Duodenal mucosa (tissue), 2 donors: ENCODE data around the gene ZNF93.
"Not testable (repeated sequence)": the region's sequence is repeated elsewhere in the genome, so short reads cannot be mapped to it uniquely, and the experiment has no call there.

Source experiments
- H3K27ac ChIP-seq: one replicate; pipeline ENCODE4 v1.7.0; 2013; ENCODE audit warnings: low read depth, low read length
- H3K27me3 ChIP-seq, 2 donors: one replicate each; pipeline ENCODE4 v1.7.0; 2013; ENCODE audit warnings: low read length in 2 of 2, control low read depth in 1 of 2; ENCODE audit not compliant: insufficient read depth in 2 of 2, control insufficient read depth in 1 of 2
- H3K36me3 ChIP-seq, 2 donors: one replicate each; pipeline ENCODE4 v1.7.0; 2013; ENCODE audit warnings: low read length in 2 of 2, control low read depth in 1 of 2; ENCODE audit not compliant: insufficient read depth in 2 of 2, control insufficient read depth in 1 of 2
- H3K4me1 ChIP-seq, 2 donors: one replicate each; pipeline ENCODE4 v1.7.0; 2013; ENCODE audit warnings: low read length in 2 of 2, control low read depth in 1 of 2; ENCODE audit not compliant: insufficient read depth in 2 of 2, control insufficient read depth in 1 of 2
- H3K4me3 ChIP-seq, 2 donors: one replicate each; pipeline ENCODE4 v1.7.0; 2013; ENCODE audit warnings: low read length in 2 of 2, low read depth in 1 of 2
- H3K9ac ChIP-seq, 2 donors: one replicate each; pipeline ENCODE4 v1.7.0; 2013; ENCODE audit warnings: low read length in 2 of 2, low read depth in 1 of 2
- H3K9me3 ChIP-seq, 2 donors: one replicate each; pipeline ENCODE4 v1.7.0; 2013; ENCODE audit warnings: low read length in 2 of 2, control low read depth in 1 of 2; ENCODE audit not compliant: control insufficient read depth in 1 of 2

The ZNF93 gene

DNA sequence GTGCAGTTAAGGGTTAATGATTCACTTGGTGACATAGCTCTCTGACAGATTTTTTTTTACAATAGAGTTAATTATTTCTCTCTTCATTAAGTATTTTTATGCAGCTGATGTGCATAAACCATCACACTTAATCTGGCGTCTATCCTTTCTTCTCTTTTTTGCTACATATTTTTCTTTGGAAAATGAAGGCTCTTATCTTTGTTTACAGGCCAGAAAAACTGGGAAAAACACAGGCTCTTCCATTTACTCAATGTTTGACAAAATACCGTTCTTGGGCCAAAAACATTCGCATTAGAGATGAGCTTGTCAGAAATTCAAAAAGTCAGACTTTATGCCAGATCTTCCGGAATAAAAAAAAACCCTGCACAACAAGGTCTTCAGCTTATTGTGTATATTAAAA, 23.0 kb upstream of the ZNF93 start:
- Histone ChIP-seq H3K27ac (no peak overlapping the region), H3K9me3 (peaks cover 23 to 35% of the 10 kb centered on the region in 2 donors), H3K4me1 (no peaks in the 10 kb centered on the region), H3K36me3 (peaks cover 8 to 24% of the 10 kb centered on the region in 2 donors), H3K4me3 (no peak overlapping the region), H3K27me3 (no peaks in the 10 kb centered on the region), H3K9ac (no peak overlapping the region)

GRCh38 chr19:19884583-19884982, 16.2 kb upstream of the ZNF93 start:
- no peaks in the 10 kb centered on the region for H3K4me1 ChIP-seq
- H3K9ac ChIP-seq: no peak overlapping the region
- no peaks in the 10 kb centered on the region for H3K27me3 ChIP-seq
- peaks cover 10 to 45% of the 10 kb centered on the region in 2 donors for H3K36me3 ChIP-seq
- no peak overlapping the region for H3K27ac ChIP-seq
- H3K9me3 ChIP-seq: peaks cover 31 to 33% of the 10 kb centered on the region in 2 donors
- H3K4me3 ChIP-seq: no peak overlapping the region

- Histone ChIP-seq H3K36me3 (peaks cover 22 to 24% of the 10 kb centered on the region in 2 donors), H3K4me3 (peak overlapping the region in 1 of 2 donors; percentile 15), H3K9me3 (peaks cover 58 to 77% of the 10 kb centered on the region in 2 donors)
- not testable (repeated sequence) for H3K27ac ChIP-seq, H3K4me1 ChIP-seq, H3K9ac ChIP-seq, H3K27me3 ChIP-seq
These were observed 8.4 kb upstream of the ZNF93 start for GRCh38 chr19:19892055-19892941.

DNA sequence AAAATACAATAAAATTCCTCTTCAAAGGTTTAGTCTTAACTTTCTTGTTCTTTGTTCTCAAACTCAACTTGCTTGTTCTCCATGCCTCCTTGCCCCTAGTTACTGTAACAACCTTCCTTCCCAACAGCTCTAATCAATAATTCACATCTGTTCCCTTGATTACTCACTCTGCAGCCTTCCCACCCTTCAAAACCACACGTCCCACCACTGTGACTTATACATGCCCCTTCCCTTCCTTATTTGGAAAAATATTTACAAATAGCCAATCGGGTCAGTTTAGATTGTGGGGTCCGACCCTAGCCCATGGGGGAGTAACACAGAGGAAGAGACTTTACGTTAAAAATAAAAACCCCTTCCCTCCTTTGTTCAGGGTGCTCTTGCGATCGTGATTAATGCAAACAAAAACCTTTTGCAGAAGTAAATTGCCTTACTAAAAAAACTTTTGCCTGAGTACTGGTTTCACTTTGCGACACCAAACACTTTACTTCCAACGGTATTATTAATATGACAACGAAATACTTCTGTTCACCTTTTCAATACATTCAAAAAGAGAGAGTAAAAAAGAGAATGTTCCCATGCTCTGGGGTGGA, 512 bp upstream of the ZNF93 start:
- Histone ChIP-seq H3K36me3 (no peaks in the 10 kb centered on the region), H3K4me1 (peaks cover 0 to 6% of the 10 kb centered on the region in 2 donors), H3K9me3 (peaks cover 17 to 32% of the 10 kb centered on the region in 2 donors), H3K9ac (peak overlapping the region; percentile 4 to 51), H3K27ac (peak overlapping the region; percentile 3), H3K27me3 (no peaks in the 10 kb centered on the region), H3K4me3 (peak overlapping the region; percentile 75 to 90)

GRCh38 chr19:19907551-19907950, 6.8 kb downstream of the ZNF93 start:
- not testable (repeated sequence) for H3K36me3 ChIP-seq, H3K4me3 ChIP-seq, H3K9ac ChIP-seq, H3K4me1 ChIP-seq, H3K27ac ChIP-seq, H3K27me3 ChIP-seq
- H3K9me3 ChIP-seq: peaks cover 7 to 12% of the 10 kb centered on the region in 2 donors

- Histone ChIP-seq H3K4me1 (no peaks in the 10 kb centered on the region), H3K27me3 (no peaks in the 10 kb centered on the region), H3K27ac (no peak overlapping the region), H3K9me3 (peaks cover 7 to 12% of the 10 kb centered on the region in 2 donors), H3K9ac (no peak overlapping the region), H3K4me3 (no peak overlapping the region), H3K36me3 (no peaks in the 10 kb centered on the region)
These were observed 8.9 kb downstream of the ZNF93 start for GRCh38 chr19:19909654-19910053.

DNA sequence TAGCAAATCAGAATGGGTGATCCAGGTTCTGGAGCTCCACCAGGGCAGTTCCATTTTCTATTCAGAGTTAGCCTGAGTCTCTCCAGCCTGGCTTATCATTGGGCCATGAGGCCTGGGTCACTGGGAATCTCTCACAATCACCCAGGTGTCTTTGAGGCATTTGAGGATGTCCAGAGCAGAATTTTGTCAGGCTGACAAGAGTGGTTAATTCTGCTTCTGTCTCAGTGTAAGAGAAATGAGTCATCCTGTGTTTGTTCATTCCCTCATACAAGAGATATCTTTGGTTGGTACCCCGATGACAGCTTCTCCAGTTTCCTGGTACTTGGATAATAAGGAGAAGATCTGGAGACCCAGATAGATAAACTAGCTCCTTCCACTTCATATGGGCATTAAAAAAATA, 10.4 kb downstream of the ZNF93 start:
- no peaks in the 10 kb centered on the region for H3K4me1 ChIP-seq
- H3K4me3 ChIP-seq: no peak overlapping the region
- no peak overlapping the region for H3K9ac ChIP-seq
- H3K27ac ChIP-seq: no peak overlapping the region
- H3K36me3 ChIP-seq: no peaks in the 10 kb centered on the region
- H3K27me3 ChIP-seq: no peaks in the 10 kb centered on the region
- peaks cover 7 to 12% of the 10 kb centered on the region in 2 donors for H3K9me3 ChIP-seq

DNA sequence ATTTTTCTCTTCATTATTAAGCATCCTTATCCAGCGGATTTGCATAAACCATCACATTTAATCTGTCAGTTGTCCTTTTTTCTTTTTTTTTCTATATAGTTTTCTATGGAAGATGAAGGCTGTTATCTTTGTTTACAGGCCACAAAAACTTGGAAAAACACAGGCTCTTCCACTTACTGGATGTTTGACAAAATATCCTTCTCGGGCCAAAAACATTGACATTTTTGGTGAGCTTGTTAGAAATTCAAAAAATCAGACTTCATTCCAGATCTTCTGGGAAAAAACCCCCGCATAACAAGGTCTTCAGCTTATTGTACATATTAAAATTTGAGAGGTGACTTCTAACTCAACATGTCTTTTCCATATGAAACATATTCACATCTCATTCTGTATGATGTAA, 13.8 kb downstream of the ZNF93 start:
- no peaks in the 10 kb centered on the region for H3K27me3 ChIP-seq
- no peaks in the 10 kb centered on the region for H3K36me3 ChIP-seq
- no peak overlapping the region for H3K9ac ChIP-seq
- no peak overlapping the region for H3K4me3 ChIP-seq
- H3K4me1 ChIP-seq: no peaks in the 10 kb centered on the region
- H3K9me3 ChIP-seq: peaks cover 7 to 12% of the 10 kb centered on the region in 2 donors
- H3K27ac ChIP-seq: no peak overlapping the region

DNA sequence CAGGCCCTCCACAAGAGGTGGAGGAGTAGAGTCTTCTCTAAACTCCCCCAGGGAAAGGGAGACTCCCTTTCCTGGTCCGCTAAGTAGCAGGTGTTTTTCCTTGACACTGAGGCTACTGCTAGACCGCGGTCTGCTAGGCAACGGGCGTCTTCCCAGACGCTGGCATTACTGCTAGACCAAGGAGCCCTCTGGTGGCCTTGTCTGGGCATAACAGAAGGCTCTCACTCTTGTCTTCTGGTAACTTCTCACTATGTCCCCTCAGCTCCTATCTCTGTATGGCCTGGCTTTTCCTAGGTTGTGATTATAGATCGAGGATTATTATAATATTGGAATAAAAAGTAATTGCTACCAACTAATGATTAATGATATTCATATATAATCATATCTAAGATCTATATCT, 29.7 kb downstream of the ZNF93 start:
- not testable (repeated sequence) for H3K9ac ChIP-seq, H3K27ac ChIP-seq, H3K27me3 ChIP-seq, H3K4me1 ChIP-seq, H3K36me3 ChIP-seq, H3K4me3 ChIP-seq
- H3K9me3 ChIP-seq: peaks cover 31 to 38% of the 10 kb centered on the region in 2 donors

GRCh38 chr19:19933432-19934314, 32.9 kb downstream of the ZNF93 start:
- peaks cover 35 to 48% of the 10 kb centered on the region in 2 donors for H3K9me3 ChIP-seq
- not testable (repeated sequence) for H3K27ac ChIP-seq, H3K4me3 ChIP-seq, H3K4me1 ChIP-seq, H3K36me3 ChIP-seq, H3K27me3 ChIP-seq, H3K9ac ChIP-seq
